Activated gamma-delta T cell treated with anti-CD3 and anti-CD28 coated beads, Interleukin-2, amount 50 U/mL, for 16 hours (primary cell): ENCODE results near the gene FBXO30.

Source experiments
- DNase-seq: peaks from one replicate; pipeline ENCODE4 v3.0.0-alpha.2; 2020; ENCODE audit warnings: low read depth

The FBXO30 gene

GRCh38 chr6:145749632-145750031, 65.0 kb downstream of the FBXO30 start:
- DNase-seq, result no peak

GRCh38 chr6:145745861-145746260, 68.7 kb downstream of the FBXO30 start:
- DNase-seq, result no peak

- no peak for DNase-seq
Measured at GRCh38 chr6:145744619-145745018, 70.0 kb downstream of the FBXO30 start.
